Measurements from ENCODE around the gene LAMA2.

Gene LAMA2

DNA sequence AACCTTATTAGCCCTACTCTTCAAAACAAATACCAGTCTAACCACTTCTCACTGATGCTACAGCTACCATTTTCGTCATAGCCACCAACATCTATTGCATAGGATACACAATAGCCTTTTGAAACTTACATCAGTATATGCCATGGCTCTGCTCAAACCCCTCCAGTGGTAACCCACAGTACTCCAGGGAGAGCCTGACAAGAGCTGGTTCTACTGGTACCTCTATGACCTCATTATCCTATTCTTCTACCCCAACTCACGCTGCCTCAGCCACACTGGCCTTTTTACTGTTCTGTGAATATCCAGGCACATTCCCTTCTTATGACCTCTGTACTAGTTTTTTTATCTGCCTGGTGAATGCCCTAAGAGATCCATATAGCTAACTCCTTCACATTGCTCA lies 669.5 kb downstream of the LAMA2 start:
- DNase-seq = no peak

GRCh38 chr6:129555206-129555832 lies 672.4 kb downstream of the LAMA2 start:
- no peak for DNase-seq

DNA sequence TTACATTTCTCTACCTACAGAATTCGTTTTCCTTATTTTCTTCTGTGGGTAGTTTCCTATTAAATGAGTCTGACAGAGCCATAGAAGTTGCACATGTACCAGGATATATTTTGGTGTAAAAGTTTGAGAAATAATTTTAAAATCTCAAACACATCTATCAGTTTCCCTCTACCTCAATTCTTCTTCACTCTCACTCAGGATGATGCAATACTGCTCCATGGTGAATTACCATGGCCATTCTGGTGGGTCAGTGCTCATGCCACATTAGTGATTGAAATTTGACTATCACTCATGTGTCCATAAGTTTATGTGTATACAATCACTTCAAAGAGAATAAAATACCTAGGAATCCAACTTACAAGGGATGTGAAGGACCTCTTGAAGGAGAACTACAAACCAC lies 675.3 kb downstream of the LAMA2 start:
- DNase-seq = no peak

GRCh38 chr6:129565366-129565765 lies 682.4 kb downstream of the LAMA2 start:
- DNase-seq = no peak

- DNase-seq = no peak
These were observed 682.9 kb downstream of the LAMA2 start for GRCh38 chr6:129565811-129566210.

All from stimulated activated naive CD4-positive, alpha-beta T cell treated with Interleukin-2 at 50 U/mL for 16 hours (primary cell).